Neural progenitor cell (in vitro differentiated cells): ENCODE data around the gene CCDC7.

Experiments used
- EZH2 ChIP-seq: fragments of 200-600 bp; sonication (generic); IDR thresholded peaks from 2 replicates; pipeline ENCODE4 v1.6.1; 2017; ENCODE audit warnings: antibody characterized with exemption, mild to moderate bottlenecking, moderate library complexity
- TF ChIP-seq, protein P1 (sequence below): fragments of 200-600 bp; sonication (generic); IDR thresholded peaks from 2 replicates; pipeline ENCODE4 v1.5.1; 2017; ENCODE audit warnings: antibody characterized with exemption, mild to moderate bottlenecking

DNA sequence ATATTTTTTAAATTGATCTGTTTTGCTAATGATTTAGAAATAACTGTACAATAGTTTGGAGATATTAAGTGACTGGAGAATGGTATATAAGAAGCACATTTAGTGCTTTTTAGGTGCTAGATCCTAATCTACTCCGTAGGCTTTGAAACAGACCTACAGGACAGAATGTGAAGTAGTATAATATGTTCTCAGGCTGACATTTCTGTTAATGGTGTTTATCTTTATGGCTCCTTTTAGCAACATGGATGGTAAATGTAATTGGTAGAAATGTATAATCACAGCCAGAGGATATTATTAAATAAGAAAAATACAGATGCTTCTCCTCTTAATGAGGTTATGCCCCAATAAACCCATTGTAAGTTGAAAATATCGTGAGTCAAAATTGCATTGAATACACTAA is 30.6 kb upstream of the CCDC7 start:
- TF ChIP-seq EZH2 = no peak
- TF ChIP-seq, protein P1, sequence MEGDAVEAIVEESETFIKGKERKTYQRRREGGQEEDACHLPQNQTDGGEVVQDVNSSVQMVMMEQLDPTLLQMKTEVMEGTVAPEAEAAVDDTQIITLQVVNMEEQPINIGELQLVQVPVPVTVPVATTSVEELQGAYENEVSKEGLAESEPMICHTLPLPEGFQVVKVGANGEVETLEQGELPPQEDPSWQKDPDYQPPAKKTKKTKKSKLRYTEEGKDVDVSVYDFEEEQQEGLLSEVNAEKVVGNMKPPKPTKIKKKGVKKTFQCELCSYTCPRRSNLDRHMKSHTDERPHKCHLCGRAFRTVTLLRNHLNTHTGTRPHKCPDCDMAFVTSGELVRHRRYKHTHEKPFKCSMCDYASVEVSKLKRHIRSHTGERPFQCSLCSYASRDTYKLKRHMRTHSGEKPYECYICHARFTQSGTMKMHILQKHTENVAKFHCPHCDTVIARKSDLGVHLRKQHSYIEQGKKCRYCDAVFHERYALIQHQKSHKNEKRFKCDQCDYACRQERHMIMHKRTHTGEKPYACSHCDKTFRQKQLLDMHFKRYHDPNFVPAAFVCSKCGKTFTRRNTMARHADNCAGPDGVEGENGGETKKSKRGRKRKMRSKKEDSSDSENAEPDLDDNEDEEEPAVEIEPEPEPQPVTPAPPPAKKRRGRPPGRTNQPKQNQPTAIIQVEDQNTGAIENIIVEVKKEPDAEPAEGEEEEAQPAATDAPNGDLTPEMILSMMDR = no peak
